NCI-H146 treated with DMSO at 0.1 percent for 48 hours (cell line): ENCODE data around the gene INSR.
"Not testable (repeated sequence)": the region's sequence is repeated elsewhere in the genome, so short reads cannot be mapped to it uniquely, and the experiment has no call there.

Experiments used
- DNase-seq: peaks from one replicate; lab custom pipeline; 2025; ENCODE audit not compliant: unreplicated experiment; lab: John Stamatoyannopoulos, UW

The INSR gene

GRCh38 chr19:7293762-7294557 lies at the start of gene INSR:
INSR (minus strand) TSS chr19:7294414; CDS start chr19:7293891, 523 bp downstream.
- peak; percentile 33 for DNase-seq

DNA sequence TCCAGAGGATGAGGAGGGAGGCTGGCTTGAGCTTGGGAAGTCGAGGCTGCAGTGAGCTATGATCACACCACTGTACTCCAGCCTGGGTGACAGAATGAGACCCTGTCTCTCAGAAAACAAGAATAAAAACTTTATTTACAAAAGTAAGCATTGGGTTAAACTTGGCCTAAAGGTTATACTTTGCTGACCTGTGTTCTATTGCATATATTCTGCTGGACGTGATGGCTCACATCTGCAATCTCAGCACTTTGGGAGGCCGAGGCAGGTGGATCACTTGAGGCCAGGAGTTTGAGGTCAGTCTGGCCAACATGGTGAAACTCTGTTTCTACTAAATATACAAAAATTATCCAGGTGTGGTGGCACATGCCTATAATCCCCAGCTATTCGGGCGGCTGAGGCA lies 47.9 kb upstream of the INSR start:
- no peak for DNase-seq

GRCh38 chr19:7340959-7341837 lies 47.0 kb upstream of the INSR start:
- peak; percentile 49 for DNase-seq

DNA sequence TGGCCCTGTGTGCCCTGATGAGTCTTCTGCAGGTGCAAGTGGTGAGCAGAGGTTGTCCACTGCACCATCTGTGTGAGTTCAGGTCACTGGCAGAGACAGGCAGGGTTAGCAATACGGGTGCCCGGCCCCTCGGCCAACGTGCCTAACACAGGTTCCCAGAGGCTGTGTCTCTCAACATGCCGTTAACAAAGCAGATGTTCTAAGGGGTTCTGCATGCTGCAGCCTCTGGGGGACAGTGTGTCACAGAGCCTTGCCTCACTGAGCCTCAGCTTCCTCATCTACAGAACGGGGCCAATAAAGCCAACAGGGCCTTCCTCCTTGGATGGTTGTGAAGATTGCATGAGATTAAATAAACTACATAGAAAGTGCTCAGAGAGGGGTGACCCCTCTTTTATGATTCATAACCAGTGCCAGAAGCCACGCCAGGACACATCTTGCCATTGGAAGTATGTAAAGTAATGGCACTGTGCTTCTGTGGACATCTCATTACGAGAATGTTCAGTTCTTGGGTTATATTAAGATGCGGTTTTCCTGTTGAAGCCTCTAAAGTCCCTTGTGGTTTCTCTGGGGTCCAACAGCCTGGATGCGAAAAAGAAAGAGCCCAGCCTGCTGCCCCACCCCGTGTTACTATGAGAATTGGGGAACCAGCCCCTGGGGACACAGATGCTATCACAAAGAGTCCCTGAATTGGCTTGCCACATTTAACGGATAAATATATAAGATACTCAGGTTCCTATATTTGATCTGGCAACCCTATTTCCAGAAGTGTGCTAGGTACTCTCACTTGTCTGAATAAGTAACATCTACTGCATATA lies 43.4 kb upstream of the INSR start:
- DNase-seq, result no peak

GRCh38 chr19:7336321-7336973 lies 42.2 kb upstream of the INSR start:
- no peak for DNase-seq

DNA sequence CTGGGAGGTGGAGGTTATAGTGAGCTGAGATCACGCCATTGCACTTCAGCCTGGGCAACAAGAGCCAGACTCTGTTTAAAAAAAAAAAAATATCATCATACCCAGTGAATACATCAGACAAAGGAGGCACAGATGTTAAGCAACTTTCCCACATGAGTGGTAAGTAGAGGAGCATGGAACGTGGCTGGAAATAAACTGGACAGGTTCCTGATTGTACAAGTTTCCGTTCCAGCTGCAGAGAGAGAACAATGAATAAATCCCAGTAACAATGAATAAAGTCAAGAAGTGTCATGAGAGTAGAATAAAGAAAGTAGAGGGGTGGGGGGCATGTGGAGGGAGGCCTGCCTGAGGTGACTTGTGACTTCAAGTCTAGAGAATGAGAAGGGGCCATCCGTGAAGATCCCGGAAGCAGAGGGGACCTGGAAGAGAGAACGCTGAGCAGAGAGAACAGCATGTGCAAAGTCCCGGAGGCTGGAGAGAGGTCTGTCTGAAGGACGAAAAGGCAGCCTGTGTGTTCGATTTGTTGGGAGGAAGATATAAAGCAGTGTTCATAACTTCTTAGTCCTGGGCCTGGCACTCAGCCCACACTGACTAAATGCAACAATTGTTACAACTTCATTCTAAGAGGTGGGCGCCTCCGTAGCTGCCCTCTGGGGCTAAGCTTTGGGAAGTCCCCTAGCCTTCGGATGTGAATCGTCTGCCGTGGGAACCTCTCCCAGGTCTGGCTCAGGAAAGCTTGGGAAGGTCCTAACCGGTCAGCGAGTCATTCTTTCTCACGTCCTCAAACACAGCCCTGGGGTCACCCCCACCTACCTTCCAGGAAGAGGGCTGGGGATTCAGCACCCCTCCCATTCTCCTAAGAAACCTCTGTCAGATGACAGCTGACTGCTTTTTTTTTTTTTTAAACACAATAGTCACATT lies 39.2 kb upstream of the INSR start:
- no peak for DNase-seq

DNA sequence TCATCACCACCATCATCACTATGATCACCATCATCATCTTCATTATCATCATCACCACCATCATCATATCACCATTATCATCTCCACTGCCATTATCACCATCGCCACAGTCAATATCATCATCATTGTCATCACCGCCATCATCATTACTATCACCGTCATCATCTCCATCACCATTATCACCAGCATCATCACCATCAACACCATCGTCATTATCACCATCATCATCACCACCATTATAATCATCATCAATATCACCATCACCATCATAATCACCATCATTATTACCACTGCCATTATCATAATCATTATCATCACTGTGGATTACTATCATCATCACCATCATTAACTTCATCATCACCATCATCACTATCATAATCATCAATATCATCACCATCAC lies 37.2 kb upstream of the INSR start:
- DNase-seq, result no peak

DNA sequence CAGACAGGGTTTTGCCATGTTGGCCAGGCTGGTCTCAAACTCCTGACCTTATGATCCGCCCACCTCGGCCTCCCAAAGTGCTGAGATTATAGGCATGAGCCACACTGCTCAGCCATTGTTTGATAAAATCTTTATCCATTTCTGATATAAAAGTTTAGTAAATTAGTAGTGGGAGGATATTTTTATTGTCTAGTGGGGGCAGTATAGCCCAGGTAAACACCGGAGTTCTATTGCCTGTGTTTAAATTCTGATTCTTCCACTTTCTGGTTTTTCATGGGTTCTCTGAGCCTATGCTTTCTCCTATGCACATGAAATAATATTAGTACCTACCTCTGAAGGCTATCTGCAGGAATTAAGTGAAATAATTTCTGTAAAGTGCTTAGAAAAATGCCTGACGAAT lies 34.4 kb upstream of the INSR start:
- DNase-seq, result no peak

- no peak for DNase-seq
Measured at GRCh38 chr19:7327802-7328201, 33.6 kb upstream of the INSR start.

- no peak for DNase-seq
Measured at GRCh38 chr19:7326105-7326877, 32.1 kb upstream of the INSR start.

DNA sequence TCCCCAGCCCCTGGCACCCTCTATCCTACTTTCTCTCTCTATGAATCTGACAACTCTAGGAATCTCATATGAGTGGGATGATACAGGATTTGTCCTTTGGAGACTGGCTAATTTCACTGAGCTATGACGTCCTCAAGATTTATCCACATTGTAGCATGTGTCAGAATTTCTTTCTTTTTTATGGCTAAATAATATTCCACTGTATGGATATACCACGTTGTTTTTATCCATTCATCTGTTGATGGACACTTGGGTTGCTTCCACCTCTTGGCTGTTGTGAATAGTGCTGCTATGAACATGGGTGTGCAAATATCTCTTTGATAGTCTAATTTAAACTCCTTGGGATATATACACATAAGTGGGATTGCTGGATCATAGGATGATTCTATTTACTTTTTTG lies 24.0 kb upstream of the INSR start:
- DNase-seq, result no peak

DNA sequence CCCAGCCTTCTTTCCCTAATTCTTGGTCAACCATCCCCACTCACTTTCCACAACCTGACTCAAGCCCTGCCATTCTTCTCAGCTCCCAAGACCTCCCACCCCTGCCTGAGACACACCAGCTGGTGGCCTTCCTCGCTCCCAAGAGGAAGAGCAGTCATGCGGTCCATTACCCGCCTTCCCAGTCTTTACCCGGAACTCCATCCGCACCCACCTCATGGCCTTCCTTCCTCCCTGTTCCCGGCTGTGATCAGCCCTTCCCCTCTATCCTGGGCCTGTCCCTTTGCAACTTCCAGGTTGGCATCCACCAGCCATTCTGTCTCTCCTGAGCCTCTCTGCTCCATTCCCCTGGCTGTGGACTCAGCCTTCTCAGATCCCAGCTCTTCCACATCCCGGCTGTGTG lies 18.6 kb upstream of the INSR start:
- DNase-seq, result no peak

- no peak for DNase-seq
Measured at GRCh38 chr19:7311911-7312310, 17.7 kb upstream of the INSR start.

- DNase-seq, result not testable (repeated sequence)
Measured at GRCh38 chr19:7308327-7308726, 14.1 kb upstream of the INSR start.

GRCh38 chr19:7307590-7308218 lies 13.5 kb upstream of the INSR start:
- no peak for DNase-seq

DNA sequence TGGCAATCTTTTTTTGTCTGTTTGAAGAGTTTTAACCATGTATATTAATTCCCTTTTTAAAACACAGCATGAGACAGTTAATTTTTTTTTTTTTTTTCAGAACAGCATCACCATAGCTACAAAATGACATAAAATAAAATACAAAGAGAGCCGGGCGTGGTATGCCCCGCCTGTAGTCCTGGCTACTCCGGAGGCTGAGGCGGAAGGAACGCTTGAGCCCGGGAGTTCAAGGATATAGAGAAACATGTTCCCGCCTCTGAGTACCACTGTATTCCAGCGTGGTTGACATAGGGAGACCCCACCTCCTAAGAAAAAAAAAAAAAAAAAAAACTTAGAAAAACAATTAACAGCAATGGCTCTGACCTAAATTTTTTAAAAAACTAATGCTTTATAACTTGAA lies 10.0 kb upstream of the INSR start:
- DNase-seq, result no peak

DNA sequence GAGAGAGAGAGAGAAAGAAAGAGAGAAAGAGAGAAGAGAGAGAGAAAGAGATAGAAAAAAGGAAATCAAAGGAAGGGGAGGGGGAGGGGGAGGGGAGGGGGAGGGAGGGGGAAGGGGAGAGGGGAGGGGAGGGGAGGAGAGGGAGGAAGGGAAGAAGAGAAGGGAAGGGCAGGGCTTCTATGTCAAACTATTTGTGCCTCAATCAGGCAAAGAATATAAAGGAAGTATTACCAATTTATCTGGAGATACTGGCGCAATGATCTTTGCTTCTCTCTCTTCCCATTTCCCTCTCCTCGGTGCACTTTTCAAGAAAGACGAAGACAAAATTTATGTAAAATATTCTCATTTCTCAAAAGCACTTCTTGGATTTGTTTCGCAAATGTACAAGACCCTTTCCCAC lies 9.3 kb upstream of the INSR start:
- no peak for DNase-seq

GRCh38 chr19:7301525-7301924 lies 7.3 kb upstream of the INSR start:
- no peak for DNase-seq

- DNase-seq, result no peak
Measured at GRCh38 chr19:7297742-7298141, 3.5 kb upstream of the INSR start.
